ENCODE results near the gene PARD6B.
"Not testable (repeated sequence)": the region's sequence is repeated elsewhere in the genome, so short reads cannot be mapped to it uniquely, and the experiment has no call there.

PARD6B gene

DNA sequence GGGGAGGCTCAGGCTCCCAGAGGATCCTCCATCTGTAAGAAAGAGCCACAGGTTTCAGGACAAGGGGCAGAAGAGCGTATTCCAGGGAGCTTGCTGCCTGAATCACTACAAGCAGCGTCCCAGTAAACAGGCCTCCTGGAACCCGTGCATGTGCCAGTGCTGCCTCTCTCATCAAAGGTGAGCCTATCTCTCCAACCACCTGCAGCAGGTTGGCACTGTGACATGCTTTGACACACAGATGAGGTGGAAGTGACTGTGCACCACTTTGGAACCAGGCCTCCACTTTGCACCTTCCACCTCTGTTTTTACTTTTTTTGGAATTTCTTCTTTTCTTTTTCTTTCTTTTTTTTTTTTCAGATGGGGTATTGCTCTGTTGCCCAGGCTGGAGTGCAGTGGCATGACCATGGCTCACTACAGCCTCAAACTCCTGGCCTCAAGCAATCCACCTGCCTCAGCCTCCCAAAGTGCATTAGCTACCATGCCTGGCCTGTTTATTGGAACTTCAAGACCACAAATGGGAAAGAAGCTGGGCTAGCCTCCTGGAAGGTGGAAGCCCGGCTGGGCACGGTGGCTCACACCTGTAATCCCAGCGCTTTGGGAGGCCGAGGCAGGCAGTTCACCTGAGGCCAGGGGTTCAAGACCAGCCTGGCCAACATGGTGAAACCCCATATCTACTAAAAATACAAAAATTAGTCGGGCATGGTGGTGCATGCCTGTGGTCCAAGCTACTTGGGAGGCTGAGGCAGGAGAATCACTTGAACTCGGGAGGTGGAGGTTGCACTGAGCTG lies 27.5 kb upstream of the PARD6B start:
- not testable (repeated sequence) for DNase-seq

GRCh38 chr20:50704514-50704913 lies 26.9 kb upstream of the PARD6B start:
- DNase-seq = no peak

DNA sequence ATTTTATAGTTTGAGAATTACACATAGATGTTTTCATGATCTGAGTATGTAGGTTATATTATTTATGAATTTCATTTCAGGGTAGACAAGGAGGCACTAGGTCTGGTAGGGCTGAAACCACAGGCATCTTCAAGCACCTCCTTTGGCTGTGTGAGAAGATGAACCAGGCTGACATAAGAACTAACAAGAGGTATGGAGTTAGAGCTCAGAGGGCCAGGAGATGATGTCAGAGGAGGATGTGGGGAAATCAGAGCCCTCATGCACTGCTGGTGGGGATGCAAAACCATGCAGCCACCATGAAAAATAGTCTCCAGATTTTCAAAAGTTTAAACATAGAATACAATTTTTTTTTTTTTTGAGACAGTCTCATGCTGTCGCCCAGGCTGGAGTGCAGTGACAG lies 26.4 kb upstream of the PARD6B start:
- DNase-seq = no peak

DNA sequence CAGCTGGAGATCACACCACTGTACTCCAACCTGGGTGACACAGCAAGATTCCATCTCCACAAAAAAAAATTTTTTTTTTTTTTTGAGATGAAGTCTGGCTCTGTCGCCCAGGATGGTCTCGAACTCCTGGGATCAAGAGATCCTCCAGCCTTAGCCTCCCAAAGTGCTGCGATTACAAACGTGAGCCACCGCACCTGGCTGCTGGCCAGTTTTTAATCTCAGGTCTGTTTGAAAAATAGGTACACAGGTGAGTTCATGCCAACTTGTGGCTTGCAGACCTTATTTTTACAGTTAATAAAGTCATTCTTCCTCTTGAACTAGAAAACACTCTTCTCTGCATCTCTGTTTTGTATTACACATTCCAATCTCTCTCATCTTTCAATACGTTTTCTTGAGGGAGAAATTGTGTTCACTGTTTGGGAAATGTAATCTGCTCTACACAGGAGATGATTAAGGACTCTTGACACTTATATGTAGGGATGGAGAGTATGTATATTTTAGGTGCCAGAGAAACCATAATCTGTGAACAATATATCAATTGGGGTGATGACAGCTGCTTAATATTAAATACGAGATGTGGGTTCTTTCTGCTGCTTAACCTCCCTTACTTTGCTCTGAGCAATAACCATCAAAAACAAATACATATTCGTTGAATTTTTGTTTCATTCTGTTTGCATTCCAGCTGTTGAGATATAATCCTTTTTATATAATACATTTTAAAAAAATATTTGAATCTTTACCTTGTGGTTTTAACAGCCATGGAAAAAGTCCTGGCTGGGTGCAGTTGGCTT lies 22.3 kb upstream of the PARD6B start:
- DNase-seq = no peak

GRCh38 chr20:50709636-50709973 lies 21.8 kb upstream of the PARD6B start:
- DNase-seq = no peak

DNA sequence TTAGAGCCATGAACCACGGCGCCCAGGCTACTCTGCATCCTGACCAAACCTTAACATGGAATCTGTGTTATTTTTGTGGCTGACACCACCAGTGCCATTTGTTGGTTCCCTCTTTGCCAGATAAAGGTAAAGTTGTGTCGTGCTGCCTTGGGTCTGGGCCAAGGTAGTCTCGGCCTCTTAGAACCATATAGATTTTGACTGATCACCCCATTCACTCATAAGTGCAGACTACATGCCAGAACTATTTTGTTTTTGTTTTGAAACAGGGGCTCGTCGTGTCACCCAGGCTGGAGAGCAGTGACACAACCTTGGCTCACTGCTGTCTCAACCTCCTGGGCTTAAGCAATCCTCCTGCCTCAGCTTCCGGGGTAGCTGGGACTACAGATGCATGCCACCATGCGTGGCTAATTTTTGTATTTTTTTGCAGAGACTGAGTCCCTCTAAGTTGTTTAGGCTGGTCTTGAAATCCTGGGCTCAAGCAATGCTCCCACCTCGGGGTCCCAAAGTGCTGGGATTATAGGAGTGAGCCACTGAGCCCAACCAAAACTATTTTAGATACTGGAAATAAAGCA lies 20.8 kb upstream of the PARD6B start:
- DNase-seq = no peak

GRCh38 chr20:50711113-50711825 lies 20.1 kb upstream of the PARD6B start:
- no peak for DNase-seq

GRCh38 chr20:50712771-50713656 lies 18.4 kb upstream of the PARD6B start:
- DNase-seq = no peak

DNA sequence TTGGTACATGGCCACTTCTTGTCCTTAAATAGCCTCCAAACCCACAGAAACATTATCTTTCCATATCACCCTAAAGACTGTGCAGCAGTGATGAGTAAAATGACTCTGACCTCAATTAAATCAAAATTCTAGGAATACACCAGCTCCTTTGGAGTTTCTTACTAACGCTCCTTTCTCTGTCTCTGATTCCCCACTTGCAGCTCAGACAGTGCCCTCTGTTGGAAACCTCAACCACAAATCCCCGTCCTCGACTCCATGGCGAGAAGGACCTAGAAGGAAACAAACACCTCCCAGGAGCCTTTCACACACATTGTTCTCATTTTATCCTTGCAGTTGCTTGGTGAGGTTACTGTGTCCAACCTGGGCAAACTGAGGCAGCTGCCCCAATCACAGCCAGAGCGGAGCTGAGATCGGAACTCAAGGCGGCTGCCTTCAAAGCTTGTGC lies 17.7 kb upstream of the PARD6B start:
- DNase-seq = no peak

DNA sequence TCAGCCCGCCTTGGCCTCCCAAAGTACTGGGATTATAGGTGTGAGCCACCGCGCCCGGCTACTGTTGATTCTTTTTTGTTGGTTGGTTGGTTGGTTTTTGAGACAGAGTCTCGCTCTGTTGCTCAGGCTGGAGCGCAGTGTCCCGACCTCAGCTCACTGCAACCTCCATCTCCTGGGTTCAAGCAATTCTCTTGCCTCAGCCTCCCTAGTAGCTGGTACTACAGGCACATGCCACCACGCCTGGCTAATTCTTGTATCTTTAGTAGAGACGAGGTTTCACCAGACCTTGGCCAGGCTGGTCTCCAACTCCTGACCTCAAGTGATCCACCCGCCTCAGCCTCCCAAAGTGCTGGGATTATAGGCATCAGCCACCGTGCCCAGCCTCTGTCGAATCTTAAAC lies 17.0 kb upstream of the PARD6B start:
- not testable (repeated sequence) for DNase-seq

DNA sequence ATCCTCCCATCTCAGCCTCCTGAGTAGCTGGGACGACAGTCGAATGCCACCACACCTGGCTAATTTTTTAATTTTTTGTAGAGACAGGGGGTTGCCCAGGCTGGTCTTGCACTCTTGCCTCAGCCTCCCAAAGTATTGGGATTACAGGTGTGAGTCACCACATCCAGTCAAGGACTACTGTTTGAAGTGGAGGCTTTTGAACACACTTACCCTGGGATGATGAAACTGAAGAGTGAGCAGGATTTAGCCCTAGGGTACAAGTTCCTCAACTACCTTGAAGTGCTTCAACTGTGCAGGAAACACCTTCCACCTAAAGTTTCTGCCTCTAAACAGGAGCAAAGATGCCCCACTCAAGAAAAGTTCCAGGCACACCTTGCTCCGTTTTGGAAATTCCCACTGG lies 15.7 kb upstream of the PARD6B start:
- no peak for DNase-seq

DNA sequence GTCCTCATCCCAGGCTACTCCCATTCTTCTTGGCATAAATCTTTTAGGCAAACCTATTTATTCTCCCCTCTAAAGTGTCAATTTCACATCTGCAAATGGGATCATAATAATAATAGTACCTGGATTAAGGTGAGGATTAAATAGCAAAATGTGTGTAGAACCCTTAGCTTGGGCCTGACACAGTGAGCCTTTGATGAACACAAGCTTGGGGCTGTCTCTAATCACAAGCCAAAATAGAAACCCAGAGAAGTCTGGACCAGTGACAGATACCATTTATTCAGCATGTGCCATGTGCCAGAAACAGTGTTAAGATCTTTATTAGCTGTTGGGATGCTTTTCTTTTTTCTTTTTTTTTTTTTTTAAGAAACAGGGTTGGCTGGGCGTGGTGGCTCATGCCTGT lies 14.9 kb upstream of the PARD6B start:
- no peak for DNase-seq

DNA sequence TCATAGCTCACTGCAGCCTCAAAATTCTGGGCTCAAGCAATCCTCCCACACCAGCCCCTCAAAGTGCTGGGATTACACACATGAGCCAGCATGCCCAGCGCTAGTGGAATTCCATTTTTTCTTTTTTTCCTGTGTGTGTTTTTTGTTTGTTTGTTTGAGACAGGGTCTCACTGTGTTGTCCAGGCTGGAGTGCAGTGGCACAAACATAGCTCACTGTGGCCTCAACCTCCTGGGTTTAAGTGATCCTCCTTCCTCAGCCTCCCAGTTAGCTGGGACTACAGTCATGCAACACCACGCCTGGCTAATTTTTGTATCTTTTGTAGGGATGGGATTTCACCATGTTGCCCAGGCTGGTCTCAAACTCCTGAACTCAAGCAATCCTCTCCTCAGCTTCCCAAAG lies 14.1 kb upstream of the PARD6B start:
- no peak for DNase-seq

DNA sequence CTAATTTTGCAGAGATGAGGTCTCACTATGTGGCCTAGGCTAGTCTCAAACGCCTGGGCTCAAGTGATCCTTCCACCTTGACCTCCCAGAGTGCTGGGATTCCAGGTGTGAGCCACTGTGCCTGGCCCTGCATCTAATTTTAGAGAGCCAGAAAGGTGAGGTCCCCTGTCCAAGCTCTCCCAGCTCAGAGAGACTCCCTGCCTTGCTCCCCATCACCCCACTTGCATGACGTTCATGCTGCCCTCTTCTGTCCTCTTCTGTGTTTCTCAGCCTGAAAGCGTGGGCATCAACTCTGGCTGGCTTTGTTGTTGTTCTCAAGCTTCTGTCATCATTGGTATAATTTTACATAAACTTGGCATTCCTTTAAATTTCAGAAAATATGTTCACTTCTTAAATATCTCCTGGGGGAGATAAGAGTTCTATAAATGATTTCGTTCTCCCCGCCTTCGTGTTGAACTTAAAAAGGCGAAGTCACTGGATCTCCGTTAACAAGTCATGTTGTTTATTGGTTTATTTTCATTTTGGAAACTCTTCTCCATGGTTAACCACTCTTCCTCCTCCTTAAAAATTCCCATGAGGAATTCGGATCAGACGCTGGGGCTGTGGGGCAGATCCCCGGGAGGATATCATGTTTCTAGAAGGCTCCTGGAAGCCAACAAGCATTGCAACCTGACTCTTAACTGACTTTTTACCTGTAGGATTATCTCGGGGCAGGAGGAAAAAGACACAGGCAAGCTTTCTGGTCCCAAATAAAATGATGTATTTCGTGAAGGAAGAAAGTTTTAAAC lies 13.2 kb upstream of the PARD6B start:
- DNase-seq = no peak

GRCh38 chr20:50719328-50719727 lies 12.1 kb upstream of the PARD6B start:
- no peak for DNase-seq

DNA sequence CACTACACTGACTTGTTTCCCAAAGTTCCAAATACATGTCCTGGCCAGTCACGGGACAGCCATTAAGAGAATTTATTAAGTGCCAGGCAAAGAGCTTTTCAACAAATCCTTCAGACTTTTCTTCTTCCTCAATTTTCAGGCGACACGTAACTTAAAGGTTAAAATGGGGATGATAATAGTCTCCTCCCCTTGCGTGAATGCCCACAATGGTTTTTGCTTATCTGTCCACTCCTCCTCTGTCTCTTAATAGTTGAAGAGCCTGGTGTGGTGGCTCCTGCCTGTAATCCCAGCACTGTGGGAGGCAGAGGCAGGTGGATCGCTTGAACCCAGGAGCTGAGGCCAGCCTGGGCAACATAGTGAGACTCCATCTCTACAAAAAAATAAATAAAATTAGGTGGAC lies 11.4 kb upstream of the PARD6B start:
- no peak for DNase-seq

GRCh38 chr20:50720582-50720981 lies 10.8 kb upstream of the PARD6B start:
- no peak for DNase-seq

DNA sequence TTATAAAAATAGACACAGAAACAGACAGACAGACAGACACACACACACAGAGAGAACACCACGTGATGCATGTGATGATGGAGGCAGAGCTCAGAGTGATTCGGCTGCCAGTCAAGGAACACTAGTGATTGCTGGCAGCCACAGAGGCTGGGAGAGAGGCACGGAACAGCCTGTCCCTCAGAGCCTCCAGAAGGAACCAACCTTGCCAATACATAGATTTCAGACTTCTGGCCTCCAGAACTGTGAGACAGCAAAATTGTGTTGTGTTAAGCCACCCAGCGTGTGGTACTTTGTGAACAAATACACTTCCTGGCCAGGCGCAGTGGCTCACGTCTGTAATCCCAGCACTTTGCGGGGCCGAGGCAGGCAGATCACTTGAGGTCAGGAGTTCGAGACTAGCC lies 9.5 kb upstream of the PARD6B start:
- no peak for DNase-seq

DNA sequence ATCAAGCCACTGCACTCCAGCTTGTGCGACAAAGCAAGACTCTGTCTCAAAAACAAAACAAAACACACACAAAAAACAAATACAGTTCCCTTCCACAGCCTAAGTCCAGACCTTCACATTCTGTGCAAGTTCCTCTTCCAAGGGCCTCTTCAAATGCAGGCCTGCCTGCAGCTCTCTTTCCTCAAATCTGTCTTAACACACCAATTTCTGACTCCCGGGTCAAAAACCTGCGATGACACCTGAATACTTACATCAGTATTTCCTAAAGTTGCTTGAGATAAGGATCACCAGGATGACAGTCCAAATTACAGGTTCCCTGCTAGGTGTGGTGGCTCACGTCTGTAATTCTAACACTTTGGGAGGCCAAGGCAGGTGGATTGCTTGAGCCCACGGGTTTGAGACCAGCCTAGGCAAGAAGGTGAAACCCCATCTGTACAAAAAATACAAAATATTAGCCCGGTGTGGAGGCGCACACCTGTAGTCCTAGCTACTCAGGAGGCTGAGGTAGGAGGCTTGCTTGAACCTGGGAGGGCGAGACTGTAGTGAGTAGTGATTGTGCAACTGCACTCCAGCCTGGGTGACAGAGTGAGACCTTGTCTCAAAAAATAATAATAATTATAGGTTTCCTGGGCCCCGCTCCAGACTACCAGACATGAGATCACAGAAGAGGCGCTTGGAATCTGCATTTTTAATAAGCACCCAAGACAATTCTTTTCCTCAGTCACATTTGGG lies 8.8 kb upstream of the PARD6B start:
- no peak for DNase-seq

GRCh38 chr20:50723672-50724071 lies 7.7 kb upstream of the PARD6B start:
- no peak for DNase-seq

Data from NCI-H1436 (cell line).